K562 (cell line): ENCODE results near the gene SLC38A10. TPM values are rescaled to one million over a fixed set of nuclear protein-coding genes. Genes with fewer than 3 reads are reported as not detected.

ENCODE experiments used
- ASH1L ChIP-seq: fragments of 450-650 bp; IDR thresholded peaks from 2 replicates; pipeline ENCODE4 v1.6.1; 2018; ENCODE audit warnings: borderline replicate concordance, mild to moderate bottlenecking, low read depth; ENCODE audit not compliant: partially characterized antibody
- BHLHE40 ChIP-seq: IDR thresholded peaks from 2 replicates; pipeline ENCODE4 v1.6.1; 2011; ENCODE audit warnings: low read length, improper control_type of control experiment
- CBFA2T2 ChIP-seq: fragments of 450-650 bp; conservative IDR thresholded peaks from 2 replicates; pipeline ENCODE4 v1.6.1; 2017; ENCODE audit warnings: mild to moderate bottlenecking
- CBX3 ChIP-seq, 2 experiments: IDR thresholded peaks; 1 replicate in 1 of 2; 2 replicates in 1 of 2; pipeline ENCODE4 v1.6.1; 2012; ENCODE audit warnings: inconsistent platforms in 2 of 2, low read length in 2 of 2, borderline replicate concordance in 1 of 2, control low read depth in 1 of 2
- GABPA ChIP-seq: fragments of 200-800 bp; sonication (Bioruptor generic); conservative IDR thresholded peaks from 2 replicates; pipeline ENCODE4 v1.6.1; 2016; ENCODE audit warnings: low read depth, missing genetic modification characterization, missing compliant biosample characterization
- GTF2E2 ChIP-seq: fragments of 200-800 bp; sonication (Bioruptor generic); IDR thresholded peaks from 2 replicates; pipeline ENCODE4 v1.6.1; 2016; ENCODE audit warnings: missing genetic modification characterization, missing compliant biosample characterization
- KDM4B ChIP-seq, 2 experiments: fragments of 450-650 bp in 1 of 2; sonication (generic) in 1 of 2; IDR thresholded peaks; 2 replicates each; pipeline ENCODE4 v1.6.1; 2016 to 2017; ENCODE audit warnings: borderline replicate concordance in 2 of 2, antibody characterized with exemption in 1 of 2, low read depth in 1 of 2, mild to moderate bottlenecking in 1 of 2
- MBD2 ChIP-seq: sonication (generic); IDR thresholded peaks from 2 replicates; pipeline ENCODE4 v1.6.1; 2016; ENCODE audit warnings: low read depth, borderline replicate concordance
- NFE2L1 ChIP-seq: fragments of 450-650 bp; IDR thresholded peaks from 2 replicates; pipeline ENCODE4 v1.6.1; 2016; ENCODE audit warnings: missing genetic modification characterization, low read depth, mild to moderate bottlenecking, missing compliant biosample characterization, moderate library complexity, borderline replicate concordance
- SP2 ChIP-seq: IDR thresholded peaks from 2 replicates; pipeline ENCODE4 v1.6.1; 2011; ENCODE audit warnings: mild to moderate bottlenecking, low read depth, low read length, moderate library complexity; ENCODE audit not compliant: poor library complexity, severe bottlenecking; ENCODE audit errors: extremely low read depth
- TAF9B ChIP-seq: fragments of 450-650 bp; IDR thresholded peaks from 2 replicates; pipeline ENCODE4 v1.6.1; 2018; ENCODE audit warnings: mild to moderate bottlenecking; ENCODE audit not compliant: partially characterized antibody
- ZNF197 ChIP-seq: fragments of 200-800 bp; sonication (Bioruptor generic); IDR thresholded peaks from 2 replicates; pipeline ENCODE4 v1.6.1; 2016; ENCODE audit warnings: low read depth, missing genetic modification characterization, missing compliant biosample characterization
- ZNF212 ChIP-seq: fragments of 450-650 bp; formaldehyde crosslinking; IDR thresholded peaks from 2 replicates; pipeline ENCODE4 v1.4.0; 2020; ENCODE audit warnings: mild to moderate bottlenecking
- polyA plus RNA-seq, 8 experiments: library from polyadenylated mRNA; depleted of rRNA in 4 of 8; stranded (reverse) in 5 of 8; unstranded in 3 of 8; fragments of >200 nt; fragmentation: Nextera tagmentation in 2 of 8; fragmentation: Illumina TruSeq in 1 of 8; extraction: Ambion mirVana in 2 of 8; extraction: Trizol in 1 of 8; gene quantifications; 2 replicates each; pipeline versions ENCODE4 v1.2.1 to v1.2.3, GENCODE V29; 2011 to 2014; ENCODE audit warnings: inconsistent platforms in 1 of 8, missing spikeins in 1 of 8
- total RNA-seq, 7 experiments: library from RNA; depleted of rRNA in 6 of 7; stranded (reverse); fragments of >200 nt in 6 of 7; fragmentation: Illumina TruSeq in 2 of 7; extraction: Trizol in 2 of 7; gene quantifications; 2 replicates each; pipeline versions ENCODE4 v1.2.1 to v1.2.3, GENCODE V29; 2011 to 2021; ENCODE audit warnings: low replicate concordance in 1 of 7
- TF ChIP-seq, protein P1 (sequence below): fragments of 250-450 bp; sonication (Bioruptor Pico); IDR thresholded peaks from 2 replicates; pipeline ENCODE4 v1.5.0; 2020; ENCODE audit warnings: mild to moderate bottlenecking, borderline replicate concordance

SLC38A10 gene
- total and polyA plus RNA-seq, 9 of the 15 experiments (the other 6 are each of a cell fraction or from before 2014, with no cell fraction given), result 0.45 to 54.2 (median 13.8) TPM

DNA sequence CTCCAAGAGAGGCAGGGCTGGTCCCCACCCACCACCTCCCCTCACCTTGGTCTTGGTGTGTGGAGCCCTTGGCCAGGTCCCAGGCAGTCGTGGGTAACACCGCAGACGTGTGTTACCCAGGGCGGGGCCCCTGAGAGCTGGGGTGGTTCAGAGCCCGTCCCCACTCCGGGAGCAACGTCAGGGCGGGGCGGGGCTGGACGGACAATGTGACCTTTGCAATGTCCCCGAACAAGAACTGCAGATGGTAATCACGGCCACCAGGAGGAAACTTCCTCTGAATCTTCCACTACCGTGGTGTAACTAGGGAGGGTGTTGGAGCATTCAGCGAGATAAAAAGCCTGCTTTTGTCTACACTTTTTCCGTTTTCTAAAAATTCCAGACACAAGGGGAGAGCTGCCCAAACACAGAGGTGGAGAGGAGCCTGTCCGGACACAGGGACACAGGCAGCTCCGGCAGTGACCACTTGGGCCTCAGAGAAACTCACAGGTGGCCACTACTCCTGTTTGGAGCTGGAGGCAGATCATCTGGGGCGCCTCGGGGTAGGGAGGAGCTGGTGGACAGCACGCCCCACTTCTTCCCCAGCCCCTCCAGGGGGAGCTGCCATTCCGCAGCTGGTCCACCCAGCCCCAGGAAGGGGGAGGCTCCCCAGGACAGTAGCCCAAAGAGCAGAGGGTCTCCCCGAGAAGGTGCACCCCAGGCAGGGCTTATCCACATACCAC lies 14.2 kb upstream of the SLC38A10 start (continued):
- TF ChIP-seq GABPA (tag) (0 out of 2 replicates have a peak, but pooled peaks have one; percentile 19), CBX3 (IDR thresholded peaks at IDR 0.05; ENCODE audit: borderline replicate concordance in 1 of 2, low read length in 2 of 2) (no peak; a peak in 1 of 3 replicates), MBD2 (peak; percentile 56; the same call in 1 of the 2 replicates), ZNF197 (CRISPR knock-in tag) (no peak), ZNF212 (CRISPR knock-in tag) (no peak), SP2 (no peak), KDM4B (IDR thresholded peaks at IDR 0.05; ENCODE audit: borderline replicate concordance in 2 of 2, low read depth in 1 of 2) (no peak), BHLHE40 (no peak), GTF2E2 (tag) (no peak), ASH1L (no peak), NFE2L1 (no peak), CBFA2T2 (peak; percentile 22; the same call in 1 of the 2 replicates), TAF9B (no peak)
- TF ChIP-seq, protein P1, sequence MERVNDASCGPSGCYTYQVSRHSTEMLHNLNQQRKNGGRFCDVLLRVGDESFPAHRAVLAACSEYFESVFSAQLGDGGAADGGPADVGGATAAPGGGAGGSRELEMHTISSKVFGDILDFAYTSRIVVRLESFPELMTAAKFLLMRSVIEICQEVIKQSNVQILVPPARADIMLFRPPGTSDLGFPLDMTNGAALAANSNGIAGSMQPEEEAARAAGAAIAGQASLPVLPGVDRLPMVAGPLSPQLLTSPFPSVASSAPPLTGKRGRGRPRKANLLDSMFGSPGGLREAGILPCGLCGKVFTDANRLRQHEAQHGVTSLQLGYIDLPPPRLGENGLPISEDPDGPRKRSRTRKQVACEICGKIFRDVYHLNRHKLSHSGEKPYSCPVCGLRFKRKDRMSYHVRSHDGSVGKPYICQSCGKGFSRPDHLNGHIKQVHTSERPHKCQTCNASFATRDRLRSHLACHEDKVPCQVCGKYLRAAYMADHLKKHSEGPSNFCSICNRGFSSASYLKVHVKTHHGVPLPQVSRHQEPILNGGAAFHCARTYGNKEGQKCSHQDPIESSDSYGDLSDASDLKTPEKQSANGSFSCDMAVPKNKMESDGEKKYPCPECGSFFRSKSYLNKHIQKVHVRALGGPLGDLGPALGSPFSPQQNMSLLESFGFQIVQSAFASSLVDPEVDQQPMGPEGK (CRISPR knock-in tag), result no peak
- TF ChIP-seq, all 486 proteins: peak for 103
